Fibroblast of skin of left biceps (primary cell): ENCODE measurements around the gene PPP3R1.
"Not testable (repeated sequence)": the region's sequence is repeated elsewhere in the genome, so short reads cannot be mapped to it uniquely, and the experiment has no call there.

ENCODE experiments used
- DNase-seq, 2 experiments: peaks; one replicate each; pipeline ENCODE4 v3.0.0-alpha.2; 2013; ENCODE audit warnings: low read depth in 2 of 2

The PPP3R1 gene

GRCh38 chr2:68188831-68189230 is 63.5 kb downstream of the PPP3R1 start:
- no peak for DNase-seq

DNA sequence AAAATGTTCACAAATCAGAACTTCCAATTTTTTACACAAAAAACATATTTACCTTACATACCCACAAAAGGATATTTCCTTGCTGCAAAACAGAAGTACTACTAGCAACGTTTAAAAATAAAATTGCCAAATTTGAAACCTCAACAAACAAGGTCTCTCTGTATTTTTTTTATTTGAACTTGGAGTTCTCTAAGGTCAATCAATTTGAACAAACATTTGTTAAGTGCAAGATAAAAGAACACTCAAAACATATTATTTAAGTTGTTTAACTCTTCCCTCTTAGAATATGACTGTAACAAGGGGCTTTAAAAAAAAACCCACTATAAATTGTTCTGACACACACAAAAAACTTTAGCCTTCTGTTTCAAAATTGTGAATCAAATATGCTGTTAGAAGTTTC is 65.0 kb downstream of the PPP3R1 start:
- DNase-seq: no peak

- no peak for DNase-seq
Measured at GRCh38 chr2:68185541-68186164, 66.7 kb downstream of the PPP3R1 start.

GRCh38 chr2:68182902-68183301 is 69.4 kb downstream of the PPP3R1 start:
- DNase-seq: no peak

- no peak for DNase-seq
Measured at GRCh38 chr2:68178954-68179627, 73.2 kb downstream of the PPP3R1 start.

GRCh38 chr2:68178432-68178831 is 73.9 kb downstream of the PPP3R1 start:
- DNase-seq: no peak

DNA sequence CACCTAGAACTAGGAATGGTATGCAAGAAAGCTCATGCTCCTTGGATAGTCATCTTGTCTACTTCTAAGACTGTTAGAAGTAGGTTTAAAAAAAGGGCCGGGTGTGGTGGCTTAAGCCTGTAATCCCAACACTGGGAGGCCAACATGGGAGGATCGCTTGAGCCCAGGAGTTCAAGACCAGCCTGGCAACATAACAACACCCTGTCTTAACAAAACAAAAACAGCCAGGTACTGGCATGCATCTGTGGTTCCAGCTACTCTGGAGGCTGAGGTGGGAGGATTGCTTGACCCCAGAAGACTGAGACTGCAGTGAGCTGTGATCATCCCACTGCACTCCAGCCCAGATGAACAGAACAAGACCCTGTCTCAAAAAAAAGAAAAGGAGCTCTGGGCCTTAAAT is 74.8 kb downstream of the PPP3R1 start:
- DNase-seq: no peak

GRCh38 chr2:68176657-68177056 is 75.7 kb downstream of the PPP3R1 start:
- DNase-seq: no peak

DNA sequence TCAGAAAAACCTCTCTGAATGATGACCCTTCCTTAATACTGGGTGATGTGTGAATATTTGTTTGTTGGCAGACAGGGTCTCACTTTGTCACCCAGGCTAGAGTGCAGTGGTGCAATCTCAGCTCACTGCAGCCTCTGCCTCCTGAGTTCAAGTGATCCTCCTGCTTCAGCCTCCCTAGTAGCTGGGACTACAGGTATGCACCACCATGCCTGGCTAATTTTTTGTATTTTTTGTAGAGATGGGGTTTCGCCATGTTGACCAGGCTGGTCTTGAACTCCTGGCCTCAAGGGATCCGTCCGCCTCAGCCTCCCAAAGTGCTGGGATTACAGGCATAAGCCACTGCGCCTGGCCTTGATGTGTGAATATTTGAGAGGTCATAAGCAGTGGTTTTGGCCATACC is 77.1 kb downstream of the PPP3R1 start:
- not testable (repeated sequence) for DNase-seq

DNA sequence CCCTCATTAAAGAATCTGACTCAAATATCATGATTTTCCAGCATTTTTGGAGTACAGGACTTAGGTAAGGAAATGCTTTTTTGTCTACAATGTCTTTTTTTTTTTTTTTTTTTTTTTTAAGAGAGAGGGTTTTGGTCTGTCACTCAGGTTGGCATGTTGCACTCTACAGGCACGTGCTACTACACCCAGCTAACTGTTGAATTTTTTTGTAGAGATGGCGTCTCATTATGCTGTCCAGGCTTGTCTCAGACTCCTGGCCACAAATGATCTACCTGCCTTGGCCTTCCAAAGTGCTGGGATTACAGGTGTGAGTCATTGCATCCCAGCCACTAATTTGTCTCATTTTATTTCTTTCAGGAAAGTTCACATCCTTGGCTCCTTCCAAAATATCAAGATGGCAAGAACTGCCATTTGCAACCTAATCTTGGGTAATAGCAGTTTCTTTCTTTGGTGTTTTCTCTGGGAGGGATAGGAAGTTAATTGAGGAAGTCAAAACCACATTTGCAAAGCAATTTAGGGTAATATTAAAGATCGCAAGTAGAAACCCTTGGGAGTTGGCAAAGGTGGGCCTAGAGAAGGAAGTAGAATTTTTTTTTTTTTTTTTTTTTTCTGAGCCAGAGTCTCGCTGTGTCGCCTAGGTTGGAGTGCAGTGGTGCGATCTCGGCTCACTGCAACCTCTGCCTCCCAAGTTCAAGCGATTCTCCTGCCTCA is 79.2 kb downstream of the PPP3R1 start:
- DNase-seq: no peak

- DNase-seq: no peak
Measured at GRCh38 chr2:68172521-68172920, 79.8 kb downstream of the PPP3R1 start.

- no peak for DNase-seq
Measured at GRCh38 chr2:68171684-68172083, 80.6 kb downstream of the PPP3R1 start.

- DNase-seq: no peak
Measured at GRCh38 chr2:68171146-68171545, 81.2 kb downstream of the PPP3R1 start.

DNA sequence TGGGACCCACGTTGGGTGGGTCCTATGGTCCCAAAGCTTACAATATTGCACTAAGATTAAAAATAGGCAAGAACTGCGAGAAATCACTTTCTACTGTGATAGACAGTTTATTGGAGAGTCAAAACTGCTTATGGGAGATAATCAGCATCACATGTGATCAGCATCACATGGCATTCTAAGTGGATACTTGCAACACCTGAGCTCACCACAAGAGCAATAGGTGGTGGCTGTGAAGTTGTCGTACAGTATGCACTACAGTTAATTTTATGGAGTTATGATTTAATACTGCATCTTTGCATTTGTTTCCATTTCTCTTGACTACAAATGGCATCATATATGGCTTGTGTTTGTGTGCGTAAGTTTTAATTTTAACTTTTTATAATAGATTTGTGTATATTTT is 83.0 kb downstream of the PPP3R1 start:
- no peak for DNase-seq

DNA sequence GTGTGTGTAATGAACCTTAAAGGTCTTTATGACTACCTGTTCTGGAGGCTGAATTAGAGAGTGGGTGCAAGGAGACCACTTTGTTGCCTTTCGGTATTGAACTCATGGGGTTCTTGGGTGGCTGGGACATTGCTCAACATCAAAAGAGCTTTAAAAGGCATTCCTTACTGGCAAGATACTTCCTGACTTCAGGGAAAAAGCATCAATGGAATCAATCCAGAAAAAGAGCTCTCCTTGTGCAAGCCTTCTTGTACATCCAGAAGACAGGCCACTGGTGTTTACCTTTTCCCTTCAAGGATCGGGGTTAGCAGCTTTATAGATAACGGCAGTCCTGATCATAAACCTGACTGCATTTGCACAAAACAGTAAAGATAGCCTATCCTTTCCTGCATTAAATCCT is 85.1 kb downstream of the PPP3R1 start:
- DNase-seq: no peak

- DNase-seq: no peak
Measured at GRCh38 chr2:68163641-68164040, 88.7 kb downstream of the PPP3R1 start.

DNA sequence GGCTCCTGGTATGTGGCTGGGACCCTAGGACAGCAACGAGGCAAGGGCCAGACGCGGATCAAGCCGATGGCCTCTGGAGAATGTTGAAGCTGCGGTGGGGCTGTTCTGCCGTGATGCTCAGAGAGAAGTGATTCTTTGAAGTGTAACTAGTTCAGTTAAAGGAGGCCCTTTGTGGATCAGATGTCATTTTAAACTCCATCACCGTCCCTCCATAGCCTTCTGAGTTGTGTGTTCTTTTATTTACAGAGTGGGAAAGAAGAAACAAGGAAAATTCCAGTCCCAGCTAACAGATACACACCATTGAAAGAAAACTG is 94.2 kb downstream of the PPP3R1 start:
- DNase-seq: no peak

GRCh38 chr2:68157402-68158133 is 94.8 kb downstream of the PPP3R1 start, which contains the start of gene PNO1:
PNO1 (plus strand) TSS chr2:68157888; CDS start chr2:68157935, 47 bp downstream.
- peak; percentile 84 to 87 for DNase-seq

GRCh38 chr2:68157002-68157401 is 95.3 kb downstream of the PPP3R1 start:
- no peak for DNase-seq

- DNase-seq: no peak
Measured at GRCh38 chr2:68156419-68156818, 95.9 kb downstream of the PPP3R1 start.

- no peak for DNase-seq
Measured at GRCh38 chr2:68155618-68156017, 96.7 kb downstream of the PPP3R1 start.

- DNase-seq: no peak
Measured at GRCh38 chr2:68152681-68153347, 99.5 kb downstream of the PPP3R1 start.
